Neural progenitor cell (in vitro differentiated cells): Measurements from ENCODE around the gene VWA8.

ENCODE experiments used
- EZH2 ChIP-seq: fragments of 200-600 bp; sonication (generic); IDR thresholded peaks from 2 replicates; pipeline ENCODE4 v1.6.1; 2017; ENCODE audit warnings: antibody characterized with exemption, mild to moderate bottlenecking, moderate library complexity
- TF ChIP-seq, protein P1 (sequence below): fragments of 200-600 bp; sonication (generic); IDR thresholded peaks from 2 replicates; pipeline ENCODE4 v1.5.1; 2017; ENCODE audit warnings: antibody characterized with exemption, mild to moderate bottlenecking

- TF ChIP-seq, protein P1, sequence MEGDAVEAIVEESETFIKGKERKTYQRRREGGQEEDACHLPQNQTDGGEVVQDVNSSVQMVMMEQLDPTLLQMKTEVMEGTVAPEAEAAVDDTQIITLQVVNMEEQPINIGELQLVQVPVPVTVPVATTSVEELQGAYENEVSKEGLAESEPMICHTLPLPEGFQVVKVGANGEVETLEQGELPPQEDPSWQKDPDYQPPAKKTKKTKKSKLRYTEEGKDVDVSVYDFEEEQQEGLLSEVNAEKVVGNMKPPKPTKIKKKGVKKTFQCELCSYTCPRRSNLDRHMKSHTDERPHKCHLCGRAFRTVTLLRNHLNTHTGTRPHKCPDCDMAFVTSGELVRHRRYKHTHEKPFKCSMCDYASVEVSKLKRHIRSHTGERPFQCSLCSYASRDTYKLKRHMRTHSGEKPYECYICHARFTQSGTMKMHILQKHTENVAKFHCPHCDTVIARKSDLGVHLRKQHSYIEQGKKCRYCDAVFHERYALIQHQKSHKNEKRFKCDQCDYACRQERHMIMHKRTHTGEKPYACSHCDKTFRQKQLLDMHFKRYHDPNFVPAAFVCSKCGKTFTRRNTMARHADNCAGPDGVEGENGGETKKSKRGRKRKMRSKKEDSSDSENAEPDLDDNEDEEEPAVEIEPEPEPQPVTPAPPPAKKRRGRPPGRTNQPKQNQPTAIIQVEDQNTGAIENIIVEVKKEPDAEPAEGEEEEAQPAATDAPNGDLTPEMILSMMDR = no peak
- no peak for TF ChIP-seq EZH2
Observed at GRCh38 chr13:41578371-41578770, 382.5 kb downstream of the VWA8 start.
